GM21447 (cell line): ENCODE measurements around the gene PCSK7.
A peak's percentile ranks its signal among the peaks of the same experiment; 100 is the strongest.
"Not testable (repeated sequence)": the region's sequence is repeated elsewhere in the genome, so short reads cannot be mapped to it uniquely, and the experiment has no call there.

ENCODE experiments used
- ATAC-seq: cut with Tn5 transposase; IDR thresholded peaks from one replicate; pipeline ENCODE4 v1.9.1; 2021; ENCODE audit not compliant: unreplicated experiment

Gene PCSK7

GRCh38 chr11:117231842-117232091 lies at the start of gene PCSK7:
PCSK7 (minus strand) TSS chr11:117232073; CDS start chr11:117229844, 2,229 bp downstream.
- no peak for ATAC-seq

GRCh38 chr11:117281159-117281558 lies 49.3 kb upstream of the PCSK7 start:
- ATAC-seq, result no peak

GRCh38 chr11:117279711-117280376 lies 48.0 kb upstream of the PCSK7 start:
- ATAC-seq, result no peak

GRCh38 chr11:117278347-117278746 lies 46.5 kb upstream of the PCSK7 start:
- ATAC-seq, result no peak

GRCh38 chr11:117273550-117274289 lies 41.8 kb upstream of the PCSK7 start:
- ATAC-seq, result no peak

GRCh38 chr11:117272175-117272574 lies 40.3 kb upstream of the PCSK7 start:
- ATAC-seq, result not testable (repeated sequence)

- ATAC-seq, result no peak
These were observed 39.3 kb upstream of the PCSK7 start for GRCh38 chr11:117271208-117271607.

- ATAC-seq, result no peak
These were observed 38.0 kb upstream of the PCSK7 start for GRCh38 chr11:117269856-117270255.

GRCh38 chr11:117265745-117266144 lies 33.9 kb upstream of the PCSK7 start:
- no peak for ATAC-seq

GRCh38 chr11:117264624-117265323 lies 32.9 kb upstream of the PCSK7 start:
- ATAC-seq, result not testable (repeated sequence)

- ATAC-seq, result no peak
These were observed 27.5 kb upstream of the PCSK7 start for GRCh38 chr11:117259417-117259816.

GRCh38 chr11:117258576-117258975 lies 26.7 kb upstream of the PCSK7 start:
- no peak for ATAC-seq

GRCh38 chr11:117256573-117256972 lies 24.7 kb upstream of the PCSK7 start:
- no peak for ATAC-seq

- ATAC-seq, result no peak
These were observed 24.1 kb upstream of the PCSK7 start for GRCh38 chr11:117255966-117256365.

GRCh38 chr11:117251506-117251905 lies 19.6 kb upstream of the PCSK7 start:
- ATAC-seq, result no peak

GRCh38 chr11:117249571-117249970 lies 17.7 kb upstream of the PCSK7 start:
- ATAC-seq, result no peak

- ATAC-seq, result no peak
These were observed 16.5 kb upstream of the PCSK7 start for GRCh38 chr11:117248341-117248740.

GRCh38 chr11:117239295-117239694 lies 7.4 kb upstream of the PCSK7 start:
- no peak for ATAC-seq

GRCh38 chr11:117238221-117238620 lies 6.3 kb upstream of the PCSK7 start:
- no peak for ATAC-seq

- ATAC-seq, result no peak
These were observed 1.1 kb upstream of the PCSK7 start for GRCh38 chr11:117232911-117233409.

- peak; percentile 61 for ATAC-seq
These were observed 412 bp upstream of the PCSK7 start, which contains the start of gene RNF214 for GRCh38 chr11:117232092-117232878. RNF214 (plus strand) TSS chr11:117232671; CDS start chr11:117234273, 1,602 bp downstream.
